Duodenal mucosa (tissue), 2 donors: ENCODE measurements around the gene RBFOX1.

Experiments used
- H3K27ac ChIP-seq: one replicate; pipeline ENCODE4 v1.7.0; 2013; ENCODE audit warnings: low read depth, low read length
- H3K27me3 ChIP-seq, 2 donors: one replicate each; pipeline ENCODE4 v1.7.0; 2013; ENCODE audit warnings: low read length in 2 of 2, control low read depth in 1 of 2; ENCODE audit not compliant: insufficient read depth in 2 of 2, control insufficient read depth in 1 of 2
- H3K36me3 ChIP-seq, 2 donors: one replicate each; pipeline ENCODE4 v1.7.0; 2013; ENCODE audit warnings: low read length in 2 of 2, control low read depth in 1 of 2; ENCODE audit not compliant: insufficient read depth in 2 of 2, control insufficient read depth in 1 of 2
- H3K4me1 ChIP-seq, 2 donors: one replicate each; pipeline ENCODE4 v1.7.0; 2013; ENCODE audit warnings: low read length in 2 of 2, control low read depth in 1 of 2; ENCODE audit not compliant: insufficient read depth in 2 of 2, control insufficient read depth in 1 of 2
- H3K4me3 ChIP-seq, 2 donors: one replicate each; pipeline ENCODE4 v1.7.0; 2013; ENCODE audit warnings: low read length in 2 of 2, low read depth in 1 of 2
- H3K9ac ChIP-seq, 2 donors: one replicate each; pipeline ENCODE4 v1.7.0; 2013; ENCODE audit warnings: low read length in 2 of 2, low read depth in 1 of 2
- H3K9me3 ChIP-seq, 2 donors: one replicate each; pipeline ENCODE4 v1.7.0; 2013; ENCODE audit warnings: low read length in 2 of 2, control low read depth in 1 of 2; ENCODE audit not compliant: control insufficient read depth in 1 of 2

The RBFOX1 gene

GRCh38 chr16:7350806-7351205, 18.2 kb downstream of the RBFOX1 start:
- H3K4me1 ChIP-seq: no peaks in the 10 kb centered on the region
- H3K27me3 ChIP-seq: no peaks in the 10 kb centered on the region

GRCh38 chr16:7351610-7352510, 19.2 kb downstream of the RBFOX1 start:
- no peaks in the 10 kb centered on the region for H3K9me3 ChIP-seq
- H3K27ac ChIP-seq: no peak overlapping the region
- no peaks in the 10 kb centered on the region for H3K36me3 ChIP-seq
- no peaks in the 10 kb centered on the region for H3K27me3 ChIP-seq
- H3K9ac ChIP-seq: no peak overlapping the region
- H3K4me3 ChIP-seq: no peak overlapping the region
- no peaks in the 10 kb centered on the region for H3K4me1 ChIP-seq

More at GRCh38 chr16:7350806-7351205, 18.2 kb downstream of the RBFOX1 start:
- H3K36me3 ChIP-seq: no peaks in the 10 kb centered on the region
- H3K4me3 ChIP-seq: no peak overlapping the region
- H3K9ac ChIP-seq: no peak overlapping the region
- no peaks in the 10 kb centered on the region for H3K9me3 ChIP-seq
- H3K27ac ChIP-seq: no peak overlapping the region

GRCh38 chr16:7355758-7356157, 23.1 kb downstream of the RBFOX1 start:
- Histone ChIP-seq H3K4me1 (no peaks in the 10 kb centered on the region), H3K27ac (no peak overlapping the region), H3K9ac (no peak overlapping the region), H3K9me3 (no peaks in the 10 kb centered on the region), H3K27me3 (no peaks in the 10 kb centered on the region), H3K4me3 (no peak overlapping the region), H3K36me3 (no peaks in the 10 kb centered on the region)

GRCh38 chr16:7361416-7362129, 28.9 kb downstream of the RBFOX1 start:
- H3K27me3 ChIP-seq: no peaks in the 10 kb centered on the region
- no peaks in the 10 kb centered on the region for H3K36me3 ChIP-seq
- H3K27ac ChIP-seq: no peak overlapping the region
- H3K9me3 ChIP-seq: no peaks in the 10 kb centered on the region
- H3K4me1 ChIP-seq: no peaks in the 10 kb centered on the region
- no peak overlapping the region for H3K4me3 ChIP-seq
- H3K9ac ChIP-seq: no peak overlapping the region

GRCh38 chr16:7362231-7362630, 29.6 kb downstream of the RBFOX1 start:
- Histone ChIP-seq H3K4me3 (no peak overlapping the region), H3K27me3 (no peaks in the 10 kb centered on the region), H3K27ac (no peak overlapping the region), H3K9ac (no peak overlapping the region), H3K4me1 (no peaks in the 10 kb centered on the region), H3K9me3 (no peaks in the 10 kb centered on the region), H3K36me3 (no peaks in the 10 kb centered on the region)

GRCh38 chr16:7363422-7364417, 31.1 kb downstream of the RBFOX1 start:
- no peak overlapping the region for H3K27ac ChIP-seq
- no peaks in the 10 kb centered on the region for H3K4me1 ChIP-seq
- H3K27me3 ChIP-seq: no peaks in the 10 kb centered on the region
- H3K4me3 ChIP-seq: no peak overlapping the region
- H3K9me3 ChIP-seq: no peaks in the 10 kb centered on the region
- H3K9ac ChIP-seq: no peak overlapping the region
- no peaks in the 10 kb centered on the region for H3K36me3 ChIP-seq

GRCh38 chr16:7366041-7366440, 33.4 kb downstream of the RBFOX1 start:
- H3K27me3 ChIP-seq: no peaks in the 10 kb centered on the region
- H3K36me3 ChIP-seq: no peaks in the 10 kb centered on the region
- H3K4me1 ChIP-seq: no peaks in the 10 kb centered on the region
- H3K9me3 ChIP-seq: no peaks in the 10 kb centered on the region
- no peak overlapping the region for H3K27ac ChIP-seq
- no peak overlapping the region for H3K4me3 ChIP-seq
- no peak overlapping the region for H3K9ac ChIP-seq

- Histone ChIP-seq H3K9ac (no peak overlapping the region), H3K27ac (no peak overlapping the region), H3K27me3 (no peaks in the 10 kb centered on the region), H3K9me3 (no peaks in the 10 kb centered on the region), H3K36me3 (no peaks in the 10 kb centered on the region), H3K4me1 (no peaks in the 10 kb centered on the region), H3K4me3 (no peak overlapping the region)
Observed at GRCh38 chr16:7366993-7367880, 34.6 kb downstream of the RBFOX1 start.

GRCh38 chr16:7369204-7369603, 36.6 kb downstream of the RBFOX1 start:
- Histone ChIP-seq H3K4me1 (no peaks in the 10 kb centered on the region), H3K9me3 (no peaks in the 10 kb centered on the region), H3K36me3 (no peaks in the 10 kb centered on the region), H3K27me3 (no peaks in the 10 kb centered on the region), H3K4me3 (no peak overlapping the region), H3K9ac (no peak overlapping the region), H3K27ac (no peak overlapping the region)
